Activated CD4-positive, CD25-positive, alpha-beta regulatory T cell treated with anti-CD3 and anti-CD28 coated beads, Interleukin-2, amount 50 U/mL, for 72 hours (primary cell): ENCODE measurements around the gene C3orf70.

Experiments
- DNase-seq: peaks from one replicate; pipeline ENCODE4 v3.0.0; 2021

Gene C3orf70

DNA sequence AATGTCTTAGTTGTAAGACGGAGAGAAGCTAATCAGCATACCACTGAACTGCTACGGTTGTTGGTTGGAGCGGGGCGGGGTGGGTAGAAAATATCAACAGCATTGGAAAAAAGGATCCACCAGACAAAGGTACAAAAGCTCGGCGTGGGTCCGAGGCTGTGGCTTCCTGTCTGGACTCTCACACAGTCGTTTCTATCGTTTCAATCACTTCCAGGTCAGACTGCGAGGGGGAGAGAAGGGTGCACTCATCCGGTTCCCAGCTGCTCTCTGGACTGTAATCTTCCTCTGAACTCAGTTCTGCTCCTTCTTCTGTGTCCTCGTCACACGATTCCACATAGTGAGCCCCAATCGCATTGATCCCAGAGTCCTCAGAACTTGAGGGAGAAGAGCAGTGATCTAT lies 70.0 kb downstream of the C3orf70 start:
- no peak for DNase-seq

DNA sequence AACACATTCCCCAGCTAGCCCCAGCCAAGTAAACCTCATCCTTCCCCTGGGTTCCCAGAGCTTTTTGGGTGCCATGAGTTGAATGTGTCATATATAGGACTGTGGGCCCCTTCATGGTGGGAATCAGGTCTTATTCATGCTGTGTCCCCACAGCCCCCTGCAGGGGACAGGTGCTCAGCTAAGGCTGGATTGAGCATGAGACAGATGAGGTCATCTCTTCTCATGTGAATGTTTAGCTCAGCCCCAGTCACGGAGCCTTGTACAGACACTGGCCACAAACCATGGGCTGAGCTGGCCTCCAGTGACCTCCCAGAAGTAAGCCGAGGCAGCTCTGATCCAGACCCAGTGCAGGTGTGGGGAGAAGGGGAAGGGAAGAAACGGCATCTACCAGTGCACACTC lies 70.7 kb downstream of the C3orf70 start:
- no peak for DNase-seq

DNA sequence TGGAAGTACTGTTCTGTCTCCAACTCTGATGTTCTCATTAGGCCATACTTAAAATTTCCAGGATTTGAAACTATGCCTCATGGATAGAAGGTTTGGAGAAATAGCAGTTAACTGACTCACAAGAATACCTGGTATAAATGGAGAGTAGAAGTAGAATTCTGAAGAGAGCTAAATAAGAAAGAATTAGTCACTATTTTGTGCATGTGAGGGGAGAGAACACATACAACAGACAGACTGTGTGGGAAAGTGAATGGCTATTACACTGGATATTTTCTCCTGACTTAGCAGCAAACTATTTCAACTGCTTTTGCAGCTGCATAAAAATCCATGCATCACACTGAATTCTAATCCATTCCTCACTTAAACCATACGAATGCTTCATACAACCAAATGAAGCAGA lies 71.3 kb downstream of the C3orf70 start:
- DNase-seq, result no peak

DNA sequence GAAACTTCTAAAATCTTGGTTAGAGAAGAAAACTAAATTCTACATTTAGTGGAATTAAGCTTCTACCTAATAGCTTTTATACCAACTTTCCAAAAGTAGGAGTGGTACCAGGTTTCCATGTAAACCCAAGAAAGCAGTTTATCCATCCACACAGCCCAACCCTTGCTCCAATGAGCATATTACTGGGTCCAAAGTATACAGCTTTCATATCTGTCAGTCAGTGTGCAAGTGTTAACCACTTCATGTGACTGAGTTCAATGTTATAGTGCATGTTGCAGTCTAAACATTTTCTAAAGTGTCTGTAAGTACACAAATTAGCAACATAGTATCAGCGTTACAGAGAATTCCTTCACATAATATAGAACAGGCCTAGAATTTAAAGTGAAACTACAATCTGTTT lies 73.2 kb downstream of the C3orf70 start:
- no peak for DNase-seq

DNA sequence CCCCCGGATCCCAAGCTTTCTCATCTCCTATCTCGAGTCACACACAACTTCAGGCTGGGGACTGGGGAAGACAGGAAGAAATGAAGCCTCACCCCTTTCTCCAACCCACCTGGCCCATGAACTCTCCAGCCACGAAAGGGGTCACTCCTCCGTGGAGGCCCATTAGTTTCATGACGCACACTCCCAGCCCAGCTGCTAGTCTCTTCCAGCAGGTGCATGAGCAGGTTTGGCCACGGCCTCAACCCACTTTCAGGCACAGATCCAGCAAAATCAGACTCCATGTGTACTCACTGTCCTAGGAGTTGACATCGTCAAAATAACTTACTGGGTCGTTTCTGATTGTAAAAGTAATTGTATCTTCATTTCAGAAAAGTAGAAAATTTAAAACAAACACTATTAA lies 76.6 kb downstream of the C3orf70 start:
- DNase-seq, result no peak

DNA sequence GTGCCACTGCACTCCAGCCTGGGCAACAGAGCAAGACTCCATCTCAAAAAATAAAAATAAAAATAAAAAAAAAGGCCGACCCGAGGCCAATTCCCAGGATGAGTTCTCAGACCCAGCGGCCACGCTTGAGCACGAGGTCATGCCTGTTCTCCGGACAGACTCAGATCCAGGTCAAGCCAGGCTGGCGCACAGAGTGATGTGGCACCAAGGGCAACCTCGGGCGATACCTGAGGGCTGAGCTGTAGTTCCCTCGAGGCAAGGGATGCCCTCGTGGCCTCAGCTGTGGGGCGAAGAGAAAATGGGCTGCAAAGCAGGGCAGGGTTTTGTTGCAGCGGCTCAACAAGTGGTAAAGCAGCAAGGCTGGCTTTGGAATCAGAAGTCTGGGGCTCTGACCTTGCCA lies 77.3 kb downstream of the C3orf70 start:
- no peak for DNase-seq

DNA sequence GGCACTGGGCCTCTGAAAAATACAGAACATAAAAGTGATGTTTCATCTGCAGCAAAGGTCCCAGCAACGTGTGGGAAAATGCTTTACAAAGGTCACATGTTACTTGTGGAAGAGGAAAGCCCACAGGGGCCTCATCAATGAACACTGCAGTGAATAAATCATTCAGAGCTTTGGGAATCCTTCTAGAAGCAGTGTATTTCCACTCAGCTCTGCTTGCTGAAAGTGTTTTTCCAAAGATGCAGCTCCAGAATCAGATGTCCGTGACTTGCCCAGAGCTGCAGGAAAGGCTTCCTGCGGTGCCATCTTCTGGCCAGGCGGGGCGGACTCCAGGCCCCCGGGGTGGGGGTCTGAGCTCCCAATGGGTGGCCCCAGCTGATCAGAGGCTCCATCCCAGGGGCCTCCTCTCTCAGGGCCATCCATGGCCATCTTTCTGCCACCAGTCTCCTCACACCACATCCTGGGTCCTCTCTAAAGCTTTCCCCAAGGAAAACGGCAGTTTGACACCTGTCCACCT lies 81.5 kb downstream of the C3orf70 start:
- DNase-seq, result no peak

DNA sequence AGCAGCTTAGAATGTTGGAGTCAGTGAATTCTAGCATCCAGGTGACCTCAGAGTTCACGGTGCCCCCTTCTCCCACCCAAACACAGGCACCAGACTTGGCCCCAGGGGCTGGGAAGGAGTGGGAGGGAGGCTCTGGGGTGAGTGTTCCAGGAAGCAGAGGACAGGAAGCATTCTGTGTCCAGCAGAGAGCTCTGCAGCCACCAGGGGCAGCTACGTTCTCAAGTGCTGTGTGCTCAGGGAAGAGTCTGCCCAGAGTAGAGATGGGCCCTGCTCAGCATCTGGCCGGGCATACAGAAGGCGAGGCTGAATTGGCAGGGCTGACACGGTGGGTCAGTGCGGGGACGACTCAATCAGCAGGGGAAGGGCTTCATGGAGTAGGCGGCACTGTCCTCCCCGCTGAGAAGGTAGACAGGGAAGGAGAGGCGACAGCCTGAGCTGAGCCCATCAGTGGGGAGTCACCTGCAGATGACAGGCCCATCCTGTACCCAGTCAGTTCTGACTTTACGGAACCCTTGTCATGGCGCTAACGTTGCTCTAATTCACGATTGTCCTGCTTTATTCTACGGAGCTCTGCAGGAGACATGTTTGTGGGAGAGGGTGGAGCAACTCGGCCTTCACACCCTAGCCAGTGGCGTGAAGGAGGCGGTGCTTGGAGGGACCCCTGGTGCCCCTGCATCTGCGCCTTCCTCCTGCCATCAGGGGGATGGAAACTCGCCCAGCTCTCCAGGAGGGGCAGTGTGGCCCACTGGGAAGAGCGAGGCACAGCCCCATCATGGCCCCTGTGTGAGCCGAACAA lies 82.2 kb downstream of the C3orf70 start:
- DNase-seq, result no peak

DNA sequence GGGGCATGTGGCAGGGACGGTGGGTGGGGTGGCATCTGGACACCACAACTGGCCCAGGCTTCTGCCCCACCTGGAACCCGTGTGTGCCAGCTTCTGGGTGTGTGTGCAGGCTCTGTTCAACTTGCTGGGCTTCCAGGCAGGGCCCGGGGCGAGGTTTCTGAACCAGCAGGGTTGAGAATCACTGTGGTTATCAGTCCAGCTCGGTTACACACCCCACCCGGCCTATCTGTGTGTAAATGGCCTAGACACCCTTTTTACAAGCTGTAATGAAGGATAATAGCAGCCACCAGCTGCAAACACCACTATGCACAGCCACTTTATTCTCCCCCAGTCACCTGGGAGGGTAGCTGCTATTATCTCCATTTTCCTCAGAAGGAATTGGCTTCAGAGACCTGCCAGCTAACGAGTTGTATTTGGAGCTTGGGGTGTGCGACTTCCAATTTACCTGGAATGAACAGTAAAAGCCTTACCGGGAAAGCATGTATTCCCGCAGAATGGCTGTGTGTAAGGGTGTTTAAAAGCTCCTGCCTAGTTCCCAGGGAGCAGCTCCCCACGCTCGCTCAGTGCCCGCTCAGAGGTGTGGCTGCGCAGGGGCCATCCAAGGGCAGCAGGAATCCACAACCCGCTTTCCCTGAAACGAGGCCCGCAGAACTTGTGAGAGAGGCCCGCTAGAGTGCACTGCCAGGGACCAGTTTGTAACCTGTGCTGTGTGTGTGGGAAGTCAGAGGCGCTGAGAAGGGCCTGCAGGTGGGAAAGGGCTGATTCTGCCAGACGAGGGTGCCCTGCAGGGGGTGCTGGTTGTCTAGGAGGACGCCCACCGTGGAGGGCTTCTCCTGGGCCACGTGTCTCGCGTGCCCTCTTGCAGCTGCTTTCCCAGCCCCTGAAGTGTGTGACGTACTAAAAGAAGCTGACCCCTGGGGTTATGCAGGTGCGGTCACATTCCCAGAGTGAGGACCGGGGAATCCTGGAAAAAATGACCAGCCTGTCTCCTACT lies 83.5 kb downstream of the C3orf70 start:
- no peak for DNase-seq

DNA sequence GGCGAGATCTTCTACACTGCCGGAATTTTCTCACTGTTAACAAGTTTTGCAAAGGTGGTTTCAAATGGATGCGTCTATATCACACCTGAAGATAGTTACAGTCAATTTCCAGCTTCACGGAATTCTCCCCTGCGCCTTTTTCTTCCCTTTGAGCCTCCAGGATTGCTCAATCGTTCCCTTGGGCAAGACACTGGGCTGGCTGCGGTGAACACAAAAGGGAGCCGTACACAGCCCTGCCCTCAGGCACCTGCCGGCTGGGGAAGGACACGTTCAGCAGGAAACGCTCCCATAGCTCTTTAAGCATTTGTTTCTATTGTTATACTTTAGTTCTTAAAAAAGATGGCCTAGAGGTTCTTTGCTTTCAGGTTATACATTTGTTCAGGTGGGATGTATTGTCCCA lies 85.7 kb downstream of the C3orf70 start:
- no peak for DNase-seq

DNA sequence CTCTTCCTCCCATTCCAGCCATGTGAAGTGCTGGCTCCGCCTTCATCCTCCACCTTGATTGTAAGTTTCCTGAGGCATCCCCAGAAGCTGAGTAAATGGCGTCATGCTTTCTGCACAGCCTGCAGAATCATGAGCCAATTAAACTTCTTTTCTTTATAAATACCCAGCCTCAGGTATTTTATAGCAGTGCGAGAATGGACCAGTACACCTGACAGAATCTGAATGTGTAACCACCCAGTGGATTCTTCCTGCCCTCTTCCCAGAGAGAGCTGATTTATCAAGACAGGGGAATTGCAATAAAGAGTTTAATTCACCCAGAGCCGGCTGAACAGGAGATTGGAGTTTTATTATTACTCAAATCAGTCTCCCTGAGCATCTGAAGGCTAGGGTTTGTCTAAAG lies 86.6 kb downstream of the C3orf70 start:
- DNase-seq, result no peak

DNA sequence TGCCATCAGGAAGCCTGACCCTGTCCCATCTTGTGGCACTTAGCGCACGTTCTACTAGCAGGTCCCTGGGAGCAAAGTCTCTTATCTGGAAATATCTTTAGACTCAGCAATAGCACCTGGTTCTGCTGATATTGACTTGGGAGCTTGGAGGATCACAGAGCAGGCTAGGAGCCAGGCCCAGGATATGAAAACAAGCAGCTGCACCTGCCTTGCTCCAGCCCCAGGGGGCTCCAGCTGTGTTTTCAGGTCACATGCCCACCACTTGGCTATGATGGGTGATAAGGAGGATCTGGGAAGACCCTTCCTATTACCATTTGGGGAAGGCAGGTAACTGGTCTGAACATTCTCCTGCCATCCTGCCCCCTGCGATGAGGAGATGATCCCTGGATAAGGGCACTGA lies 87.8 kb downstream of the C3orf70 start:
- DNase-seq, result no peak

DNA sequence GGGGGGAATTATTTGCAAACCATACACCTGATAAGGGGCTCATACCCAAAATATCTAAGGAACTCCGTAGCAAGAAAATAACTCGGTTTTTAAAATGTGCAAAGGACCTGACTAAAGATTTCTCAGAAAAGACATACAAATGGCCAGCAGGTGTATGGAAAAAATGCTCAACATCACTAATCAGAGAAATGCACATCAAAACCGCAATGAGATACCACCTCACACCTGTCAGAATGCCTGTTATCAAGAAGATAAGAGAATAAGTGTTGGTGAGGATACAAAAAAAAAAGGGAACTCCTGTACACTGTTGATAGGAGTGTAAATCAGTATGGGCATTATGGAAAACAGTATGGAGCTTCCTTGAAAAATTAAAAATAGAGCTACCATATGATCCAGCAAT lies 89.4 kb downstream of the C3orf70 start:
- DNase-seq, result no peak

DNA sequence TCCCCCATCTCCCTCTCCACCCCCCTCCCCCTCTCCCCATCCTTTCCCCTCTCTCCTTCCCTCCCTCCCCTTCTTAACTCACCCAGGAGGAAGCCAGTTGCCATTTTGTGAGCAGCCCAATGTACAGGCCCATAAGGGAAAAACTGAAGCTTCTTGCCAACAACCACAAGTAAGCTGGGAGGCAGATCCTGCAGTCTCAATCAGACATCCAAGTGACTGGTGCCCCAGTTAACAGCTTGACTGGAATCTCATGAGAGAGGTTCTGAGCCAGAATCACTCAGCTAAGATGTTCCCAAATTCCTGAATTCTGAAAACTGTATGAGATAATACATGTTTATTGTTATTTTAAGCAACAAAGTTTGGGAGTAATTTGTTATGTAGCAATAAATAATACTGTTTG lies 90.7 kb downstream of the C3orf70 start:
- no peak for DNase-seq

DNA sequence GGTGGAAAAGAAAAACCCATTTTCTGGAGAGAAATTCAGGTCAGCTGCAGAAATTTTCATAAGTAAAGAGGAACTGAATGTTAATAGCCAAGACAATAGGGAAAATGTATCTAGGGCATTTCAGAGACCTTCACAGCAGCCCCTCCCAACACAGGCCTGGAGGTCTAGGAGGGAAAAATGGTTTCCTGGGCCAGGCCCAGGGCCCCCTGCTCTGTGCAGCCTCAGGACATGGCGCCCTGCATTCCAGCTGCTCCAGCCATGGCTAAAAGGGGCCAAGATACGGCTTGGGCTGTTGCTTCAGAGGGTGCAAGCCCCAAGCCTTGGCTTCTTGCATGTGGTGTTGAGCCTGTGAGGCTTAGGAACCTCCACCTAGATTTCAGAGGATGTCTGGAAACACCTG lies 92.2 kb downstream of the C3orf70 start:
- DNase-seq, result no peak

DNA sequence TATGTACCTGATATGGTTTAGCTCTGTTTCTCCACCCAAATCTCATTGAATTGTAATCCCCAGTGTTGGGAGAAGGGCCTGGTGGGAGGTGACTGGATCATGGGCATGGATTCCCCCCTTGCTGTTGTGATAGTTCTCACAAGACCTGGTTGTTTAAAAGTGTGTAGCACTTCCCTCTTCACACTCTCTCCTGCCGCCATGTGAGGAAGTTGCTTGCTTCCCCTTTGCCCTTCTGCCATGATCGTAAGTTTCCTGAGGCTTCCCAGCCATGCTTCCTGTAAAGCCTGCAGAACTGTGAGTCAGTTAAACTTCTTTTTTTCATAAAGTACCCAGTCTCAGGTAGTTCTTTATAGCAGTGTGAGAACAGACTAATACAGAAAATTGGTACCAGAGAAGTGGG lies 93.1 kb downstream of the C3orf70 start:
- no peak for DNase-seq

DNA sequence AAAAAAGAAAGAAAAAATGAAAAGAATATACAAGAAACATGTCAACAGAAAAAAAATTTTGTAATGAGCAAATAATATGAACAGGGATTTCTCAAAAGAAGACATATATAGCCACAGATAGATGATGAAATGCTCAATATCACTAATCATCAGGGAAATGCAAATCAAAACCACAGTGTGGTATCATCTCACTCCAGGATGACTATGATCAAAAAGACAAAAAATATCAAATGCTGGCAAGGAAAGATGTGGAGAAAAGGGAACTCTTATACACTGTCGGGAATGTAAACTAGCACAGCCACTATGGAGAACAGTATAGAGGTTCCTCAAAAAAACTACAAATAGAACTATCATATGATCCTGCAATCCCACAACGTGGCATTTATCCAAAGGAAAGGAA lies 94.1 kb downstream of the C3orf70 start:
- no peak for DNase-seq

DNA sequence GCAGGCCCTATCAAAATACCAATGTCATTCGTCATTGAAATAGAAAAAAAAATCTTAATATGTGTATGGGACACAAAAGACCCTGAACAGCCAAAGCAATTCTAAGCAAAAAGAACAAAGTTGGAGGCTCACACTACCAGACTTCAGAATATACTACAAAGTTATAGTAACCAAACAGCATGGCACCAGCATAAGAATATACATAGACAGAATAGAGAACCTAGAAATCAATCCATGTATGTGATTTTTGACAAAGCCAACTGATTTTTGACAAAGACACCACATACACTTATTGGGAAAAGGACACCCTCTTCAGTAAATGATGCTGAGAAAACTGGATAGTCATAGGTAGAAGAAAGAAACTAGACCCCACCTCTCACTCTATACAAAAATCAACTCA lies 95.0 kb downstream of the C3orf70 start:
- no peak for DNase-seq

DNA sequence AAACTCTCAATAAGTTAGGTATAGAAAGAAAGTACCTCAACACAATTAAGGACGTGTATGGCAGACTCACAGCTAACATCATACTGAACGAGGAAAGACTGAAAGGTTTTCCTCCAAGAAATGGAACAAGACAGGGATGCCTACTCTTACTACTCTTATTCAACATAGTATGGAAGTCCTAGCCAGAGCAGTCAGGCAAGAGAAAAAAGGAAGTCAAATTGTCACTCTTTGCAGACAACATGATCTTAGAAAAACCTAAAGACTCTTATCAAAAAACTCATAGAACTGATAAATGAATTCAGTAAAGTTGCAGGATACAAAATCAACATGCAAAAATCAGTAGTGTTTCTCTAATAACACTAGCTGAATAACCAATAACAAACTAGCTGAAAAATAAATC lies 96.0 kb downstream of the C3orf70 start:
- no peak for DNase-seq

DNA sequence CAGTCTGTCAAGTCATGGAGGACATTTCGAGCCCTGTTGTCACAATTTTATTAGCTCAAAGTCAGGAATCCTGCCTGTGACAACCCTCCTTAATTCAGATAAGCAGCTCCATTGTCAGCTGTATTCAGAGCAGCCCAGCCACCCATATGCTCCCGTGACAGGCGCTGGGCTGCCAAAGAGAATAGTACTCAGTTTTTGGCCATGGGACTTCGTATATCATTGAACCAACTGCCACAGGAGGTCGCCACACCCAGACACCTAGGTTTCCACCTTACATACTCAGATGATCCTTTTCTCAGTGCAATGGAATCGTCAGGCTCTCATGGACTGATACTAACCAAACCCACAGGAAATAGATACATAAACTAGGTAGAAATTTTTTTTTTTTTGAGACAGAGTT lies 100.2 kb downstream of the C3orf70 start:
- no peak for DNase-seq

DNA sequence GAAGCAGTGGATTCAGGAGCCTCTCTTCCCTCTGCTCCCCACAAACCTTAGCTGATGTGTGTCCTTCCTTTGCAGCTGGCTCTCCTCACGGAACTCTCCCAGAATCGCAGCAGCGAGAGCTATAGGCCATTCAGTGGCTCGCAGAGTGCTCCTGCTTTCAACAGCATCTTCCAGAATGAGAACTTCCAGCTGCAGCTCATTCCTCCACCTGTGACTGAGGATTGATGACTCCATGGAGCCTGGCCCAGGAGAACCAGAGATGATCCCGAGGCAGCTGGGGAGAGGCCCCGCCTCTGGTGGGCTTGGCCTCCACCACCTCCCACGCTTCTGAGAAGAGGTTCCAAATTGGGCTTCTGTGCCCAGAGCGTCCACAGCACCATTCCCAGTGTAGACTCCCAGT lies 101.1 kb downstream of the C3orf70 start:
- DNase-seq, result no peak

DNA sequence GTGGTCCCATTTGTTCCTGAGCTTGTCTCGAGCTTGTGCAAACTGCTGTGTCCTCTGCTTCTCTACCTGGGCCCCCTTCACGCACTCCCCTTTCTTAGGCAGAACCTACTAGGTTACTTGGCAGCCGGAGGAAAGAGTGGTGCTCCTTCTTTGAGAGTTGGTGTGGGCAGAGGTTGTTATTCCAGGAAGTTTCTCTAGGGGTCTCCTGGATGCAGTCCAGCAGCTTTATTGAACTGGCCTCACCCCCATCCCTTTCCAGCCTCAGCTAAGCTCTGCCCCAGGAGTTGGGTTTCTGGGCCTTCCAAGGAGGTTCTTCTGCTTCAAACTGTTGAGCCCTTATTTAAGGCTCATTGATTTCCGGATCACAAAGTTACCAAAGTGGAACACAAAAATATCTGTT lies 103.2 kb downstream of the C3orf70 start:
- DNase-seq, result no peak

DNA sequence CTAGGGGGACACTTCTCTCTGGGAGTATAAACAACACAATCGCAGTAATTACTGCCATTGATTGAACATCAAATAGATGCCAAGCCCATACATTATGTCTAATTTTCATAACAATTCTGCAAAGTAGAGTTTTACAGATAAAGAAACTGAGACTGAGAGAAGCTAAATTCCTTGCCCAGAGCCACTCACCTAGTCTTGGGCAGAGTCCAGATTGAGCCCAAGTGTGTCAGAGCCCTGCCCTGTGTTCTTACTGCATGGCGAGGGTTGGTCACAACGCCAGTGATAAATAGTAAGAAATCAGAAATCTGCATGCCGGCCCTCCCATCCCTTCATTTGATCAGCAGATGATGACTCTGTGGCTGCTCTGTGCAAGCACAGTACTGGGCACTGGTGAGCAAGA lies 106.3 kb downstream of the C3orf70 start:
- no peak for DNase-seq

DNA sequence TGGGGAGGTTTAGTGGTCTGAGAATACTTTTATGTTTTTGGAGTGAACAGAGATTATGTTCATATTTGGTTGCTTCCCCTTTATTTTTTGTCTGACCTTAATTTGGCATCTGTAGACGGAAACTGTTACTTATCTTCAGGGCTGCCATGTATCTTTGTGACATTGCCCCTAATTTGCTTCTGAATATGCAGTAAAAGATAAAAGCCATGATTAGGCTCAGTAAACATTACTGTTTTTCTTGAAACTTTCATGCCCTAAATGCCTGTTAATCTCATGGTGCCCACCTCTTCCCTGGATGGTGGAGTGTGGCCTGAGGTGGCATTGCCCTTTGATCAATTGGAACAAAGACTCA lies 106.7 kb downstream of the C3orf70 start:
- DNase-seq, result no peak
